ENCODE measurements around the gene GPC3.

Gene GPC3

GRCh38 chrX:133639726-133640125 lies 345.7 kb downstream of the GPC3 start:
- TF ChIP-seq, protein P1, sequence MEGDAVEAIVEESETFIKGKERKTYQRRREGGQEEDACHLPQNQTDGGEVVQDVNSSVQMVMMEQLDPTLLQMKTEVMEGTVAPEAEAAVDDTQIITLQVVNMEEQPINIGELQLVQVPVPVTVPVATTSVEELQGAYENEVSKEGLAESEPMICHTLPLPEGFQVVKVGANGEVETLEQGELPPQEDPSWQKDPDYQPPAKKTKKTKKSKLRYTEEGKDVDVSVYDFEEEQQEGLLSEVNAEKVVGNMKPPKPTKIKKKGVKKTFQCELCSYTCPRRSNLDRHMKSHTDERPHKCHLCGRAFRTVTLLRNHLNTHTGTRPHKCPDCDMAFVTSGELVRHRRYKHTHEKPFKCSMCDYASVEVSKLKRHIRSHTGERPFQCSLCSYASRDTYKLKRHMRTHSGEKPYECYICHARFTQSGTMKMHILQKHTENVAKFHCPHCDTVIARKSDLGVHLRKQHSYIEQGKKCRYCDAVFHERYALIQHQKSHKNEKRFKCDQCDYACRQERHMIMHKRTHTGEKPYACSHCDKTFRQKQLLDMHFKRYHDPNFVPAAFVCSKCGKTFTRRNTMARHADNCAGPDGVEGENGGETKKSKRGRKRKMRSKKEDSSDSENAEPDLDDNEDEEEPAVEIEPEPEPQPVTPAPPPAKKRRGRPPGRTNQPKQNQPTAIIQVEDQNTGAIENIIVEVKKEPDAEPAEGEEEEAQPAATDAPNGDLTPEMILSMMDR (IDR thresholded peaks at IDR 0.05; ENCODE audit: poor library complexity, severe bottlenecking), result no peak
- Histone ChIP-seq H3K36me3 (ENCODE audit: low read depth) (no peaks in the 10 kb centered on the region), H3K4me1 (ENCODE audit: insufficient read depth, poor library complexity, severe bottlenecking) (peaks cover 13% of the 10 kb centered on the region), H3K4me3 (ENCODE audit: severe bottlenecking) (no peak overlapping the region), H3K27me3 (ENCODE audit: insufficient read depth, poor library complexity, severe bottlenecking) (no peaks in the 10 kb centered on the region), H3K27ac (ENCODE audit: poor library complexity, severe bottlenecking) (peak overlapping the region; percentile 95), H3K9me3 (ENCODE audit: severe bottlenecking) (no peaks in the 10 kb centered on the region)
- DNase-seq (ENCODE audit: low spot score) (no peak), ATAC-seq (ENCODE audit: low read depth) (no peak)

DNA sequence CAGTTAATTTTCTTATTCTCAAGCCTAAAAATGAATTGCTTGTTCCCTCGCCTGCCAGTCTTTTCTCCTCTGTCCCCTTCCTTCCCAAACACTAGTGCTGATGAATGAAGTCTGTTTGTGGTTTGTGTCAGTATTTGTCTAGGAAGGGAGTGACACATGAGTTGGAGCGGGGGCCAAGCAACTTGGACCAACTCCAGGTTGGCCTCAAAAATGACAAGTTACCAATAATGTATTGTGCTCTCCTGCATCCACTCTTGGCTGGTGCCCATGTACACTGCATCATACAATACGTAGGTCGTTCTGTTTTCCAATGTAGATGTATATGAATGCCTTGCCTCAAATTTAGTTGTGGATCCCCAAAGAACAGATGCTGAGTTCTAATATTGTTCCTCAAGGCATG lies 347.1 kb downstream of the GPC3 start:
- ATAC-seq (ENCODE audit: low read depth) (peak; percentile 52; the same call in 2 of the 3 replicates), DNase-seq (ENCODE audit: low spot score) (no peak)
- no peaks in the 10 kb centered on the region for H3K36me3 ChIP-seq (ENCODE audit: low read depth)
- no peaks in the 10 kb centered on the region for H3K27me3 ChIP-seq (ENCODE audit: insufficient read depth, poor library complexity, severe bottlenecking)
- H3K4me3 ChIP-seq (ENCODE audit: severe bottlenecking), result no peak overlapping the region
- H3K4me1 ChIP-seq (ENCODE audit: insufficient read depth, poor library complexity, severe bottlenecking), result peaks cover 13% of the 10 kb centered on the region
- H3K27ac ChIP-seq (ENCODE audit: poor library complexity, severe bottlenecking), result peak overlapping the region; percentile 95
- TF ChIP-seq, protein P1 (IDR thresholded peaks at IDR 0.05; ENCODE audit: poor library complexity, severe bottlenecking), result no peak
- no peaks in the 10 kb centered on the region for H3K9me3 ChIP-seq (ENCODE audit: severe bottlenecking)

DNA sequence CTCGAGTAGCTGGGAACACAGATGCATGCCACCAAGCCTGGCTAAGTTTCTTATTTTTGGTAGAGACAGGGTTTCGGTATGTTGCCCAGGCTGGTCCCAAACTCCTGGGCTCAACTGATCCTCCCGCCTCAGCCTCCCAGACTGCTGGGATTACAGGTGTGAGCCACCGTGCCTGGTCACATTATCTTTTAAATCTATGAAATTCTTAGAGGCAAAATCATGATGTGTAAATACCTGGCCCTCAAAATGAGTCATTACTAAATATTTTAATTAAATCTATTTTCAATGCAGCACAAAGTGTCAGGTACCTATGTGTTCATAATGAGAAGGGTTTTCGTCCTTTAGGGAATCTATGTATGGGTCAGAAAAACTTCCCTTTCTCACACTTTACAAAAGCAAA lies 347.6 kb downstream of the GPC3 start:
- TF ChIP-seq, protein P1 (IDR thresholded peaks at IDR 0.05; ENCODE audit: poor library complexity, severe bottlenecking), result no peak
- ATAC-seq (ENCODE audit: low read depth) (peak; percentile 38; the same call in 1 of the 3 replicates), DNase-seq (ENCODE audit: low spot score) (no peak)
- H3K9me3 ChIP-seq (ENCODE audit: severe bottlenecking), result no peaks in the 10 kb centered on the region
- peaks cover 13% of the 10 kb centered on the region for H3K4me1 ChIP-seq (ENCODE audit: insufficient read depth, poor library complexity, severe bottlenecking)
- peak overlapping the region; percentile 95 for H3K27ac ChIP-seq (ENCODE audit: poor library complexity, severe bottlenecking)
- H3K27me3 ChIP-seq (ENCODE audit: insufficient read depth, poor library complexity, severe bottlenecking), result no peaks in the 10 kb centered on the region
- no peaks in the 10 kb centered on the region for H3K36me3 ChIP-seq (ENCODE audit: low read depth)
- H3K4me3 ChIP-seq (ENCODE audit: severe bottlenecking), result no peak overlapping the region

GRCh38 chrX:133636009-133636408 lies 349.4 kb downstream of the GPC3 start:
- no peaks in the 10 kb centered on the region for H3K36me3 ChIP-seq (ENCODE audit: low read depth)
- H3K27ac ChIP-seq (ENCODE audit: poor library complexity, severe bottlenecking), result peak overlapping the region; percentile 53
- no peak overlapping the region for H3K4me3 ChIP-seq (ENCODE audit: severe bottlenecking)
- no peaks in the 10 kb centered on the region for H3K9me3 ChIP-seq (ENCODE audit: severe bottlenecking)
- no peaks in the 10 kb centered on the region for H3K27me3 ChIP-seq (ENCODE audit: insufficient read depth, poor library complexity, severe bottlenecking)
- DNase-seq (ENCODE audit: low spot score) (no peak), ATAC-seq (ENCODE audit: low read depth) (no peak)
- peaks cover 13% of the 10 kb centered on the region for H3K4me1 ChIP-seq (ENCODE audit: insufficient read depth, poor library complexity, severe bottlenecking)
- TF ChIP-seq, protein P1 (IDR thresholded peaks at IDR 0.05; ENCODE audit: poor library complexity, severe bottlenecking), result no peak

GRCh38 chrX:133634416-133634815 lies 351.0 kb downstream of the GPC3 start:
- ATAC-seq (ENCODE audit: low read depth) (no peak), DNase-seq (ENCODE audit: low spot score) (no peak)
- TF ChIP-seq, protein P1 (IDR thresholded peaks at IDR 0.05; ENCODE audit: poor library complexity, severe bottlenecking), result no peak
- peak overlapping the region; percentile 53 for H3K27ac ChIP-seq (ENCODE audit: poor library complexity, severe bottlenecking)
- H3K9me3 ChIP-seq (ENCODE audit: severe bottlenecking), result no peaks in the 10 kb centered on the region
- H3K27me3 ChIP-seq (ENCODE audit: insufficient read depth, poor library complexity, severe bottlenecking), result no peaks in the 10 kb centered on the region
- H3K36me3 ChIP-seq (ENCODE audit: low read depth), result no peaks in the 10 kb centered on the region
- H3K4me1 ChIP-seq (ENCODE audit: insufficient read depth, poor library complexity, severe bottlenecking), result peaks cover 7% of the 10 kb centered on the region
- H3K4me3 ChIP-seq (ENCODE audit: severe bottlenecking), result no peak overlapping the region
